Osteoblast (primary cell): ENCODE data around the gene SLC16A5. TPM values are rescaled to one million over a fixed set of nuclear protein-coding genes. Genes with fewer than 3 reads are reported as not detected.

Experiments used
- DNase-seq: peaks from one replicate; pipeline ENCODE4 v3.0.0; 2011; ENCODE audit warnings: low spot score, mixed read lengths; ENCODE audit not compliant: insufficient read length; ENCODE audit errors: missing footprints
- H2AFZ ChIP-seq: 2 replicates; pipeline ENCODE4 v1.6.0; 2011; ENCODE audit warnings: mild to moderate bottlenecking, low read length
- H3K27ac ChIP-seq: 2 replicates; pipeline ENCODE4 v1.5.1; 2011; ENCODE audit warnings: mild to moderate bottlenecking, low read depth, low read length, moderate library complexity
- H3K27me3 ChIP-seq: 2 replicates; pipeline ENCODE4 v1.6.0; 2012; ENCODE audit warnings: mild to moderate bottlenecking, control low read depth, inconsistent platforms, low read length, moderate library complexity; ENCODE audit not compliant: insufficient read depth
- H3K36me3 ChIP-seq: 2 replicates; pipeline ENCODE4 v1.5.1; 2011; ENCODE audit warnings: mild to moderate bottlenecking, low read length, control low read depth, moderate library complexity; ENCODE audit not compliant: insufficient read depth
- H3K4me1 ChIP-seq: 2 replicates; pipeline ENCODE4 v1.5.1; 2011; ENCODE audit warnings: mild to moderate bottlenecking, low read length, control low read depth, moderate library complexity; ENCODE audit not compliant: insufficient read depth
- H3K4me2 ChIP-seq: 2 replicates; pipeline ENCODE4 v1.6.0; 2011; ENCODE audit warnings: mild to moderate bottlenecking, low read length; ENCODE audit not compliant: insufficient read depth
- H3K4me3 ChIP-seq: fragments of 200-600 bp; sonication (generic); 3 replicates; pipeline ENCODE4 v1.5.1; 2012; ENCODE audit warnings: mild to moderate bottlenecking, low read length, inconsistent platforms; ENCODE audit not compliant: insufficient read depth
- H3K79me2 ChIP-seq: 2 replicates; pipeline ENCODE4 v1.6.0; 2012; ENCODE audit warnings: mild to moderate bottlenecking, low read length, control low read depth, inconsistent platforms; ENCODE audit not compliant: insufficient read depth
- H3K9me3 ChIP-seq: 2 replicates; pipeline ENCODE4 v1.5.1; 2011; ENCODE audit warnings: low read depth, low read length, control low read depth
- H4K20me1 ChIP-seq: 2 replicates; pipeline ENCODE4 v1.6.0; 2012; ENCODE audit warnings: mild to moderate bottlenecking, low read length, control low read depth; ENCODE audit not compliant: insufficient read depth
- CTCF ChIP-seq: IDR thresholded peaks from 2 replicates; pipeline ENCODE4 v1.5.1; 2011; ENCODE audit warnings: mild to moderate bottlenecking, low read depth, low read length, moderate library complexity; ENCODE audit errors: extremely low read depth
- total RNA-seq: library from RNA; depleted of rRNA; stranded (reverse); fragments of >200 nt; gene quantifications from 2 replicates; pipeline ENCODE4 v1.2.3, GENCODE V29; 2012

SLC16A5 gene
- total RNA-seq, 1 donor = 16.3 TPM

- H4K20me1 ChIP-seq = peaks cover 5% of the 10 kb centered on the region
- H3K4me3 ChIP-seq = no peak overlapping the region
- DNase-seq = peak; percentile 76
- no peak overlapping the region for H3K4me2 ChIP-seq
- H3K4me1 ChIP-seq = peaks cover 7% of the 10 kb centered on the region
- no peaks in the 10 kb centered on the region for H3K27me3 ChIP-seq
- H3K36me3 ChIP-seq = peaks cover 46% of the 10 kb centered on the region
- H3K9me3 ChIP-seq = no peaks in the 10 kb centered on the region
- H3K27ac ChIP-seq = no peak overlapping the region
- H2AFZ ChIP-seq = no peak overlapping the region
- no peaks in the 10 kb centered on the region for H3K79me2 ChIP-seq
- TF ChIP-seq CTCF = no peak
Measured at GRCh38 chr17:75064867-75065561, 22.7 kb upstream of the SLC16A5 start.

DNA sequence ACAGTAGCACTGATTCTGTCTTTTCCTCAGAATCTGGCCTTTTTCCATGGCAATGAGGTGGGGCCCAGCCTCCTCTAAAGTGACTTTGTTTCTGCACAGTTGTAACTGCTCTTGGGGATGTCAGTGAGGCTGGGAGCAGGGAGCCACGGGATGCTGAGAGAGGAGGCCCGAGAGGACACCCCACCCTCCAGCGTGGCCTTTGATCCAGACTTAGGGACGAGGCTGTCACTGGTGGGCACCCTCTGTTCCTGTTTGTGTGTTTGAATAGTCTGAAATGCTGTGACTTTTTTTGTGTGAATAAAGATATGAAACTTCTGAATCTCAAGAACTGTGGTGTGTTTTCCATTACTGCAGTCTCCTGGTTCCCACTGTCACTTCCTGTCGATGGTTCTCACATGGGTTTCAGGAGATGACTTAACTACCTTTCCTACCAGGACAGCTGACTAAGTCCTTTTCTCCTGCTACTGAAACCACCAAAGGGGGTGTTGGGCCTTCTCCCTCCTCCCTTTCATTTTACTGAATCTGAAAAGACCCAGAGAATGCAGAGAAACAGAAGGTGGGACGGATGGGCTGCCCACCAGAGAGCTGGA is 22.1 kb upstream of the SLC16A5 start:
- peak; percentile 59 for DNase-seq
- Histone ChIP-seq H3K36me3 (peaks cover 44% of the 10 kb centered on the region), H3K9me3 (no peaks in the 10 kb centered on the region), H4K20me1 (peaks cover 5% of the 10 kb centered on the region), H3K79me2 (no peaks in the 10 kb centered on the region), H2AFZ (no peak overlapping the region), H3K4me3 (no peak overlapping the region), H3K27me3 (no peaks in the 10 kb centered on the region), H3K4me1 (peaks cover 5% of the 10 kb centered on the region), H3K27ac (no peak overlapping the region), H3K4me2 (no peak overlapping the region)
- no peak for TF ChIP-seq CTCF

DNA sequence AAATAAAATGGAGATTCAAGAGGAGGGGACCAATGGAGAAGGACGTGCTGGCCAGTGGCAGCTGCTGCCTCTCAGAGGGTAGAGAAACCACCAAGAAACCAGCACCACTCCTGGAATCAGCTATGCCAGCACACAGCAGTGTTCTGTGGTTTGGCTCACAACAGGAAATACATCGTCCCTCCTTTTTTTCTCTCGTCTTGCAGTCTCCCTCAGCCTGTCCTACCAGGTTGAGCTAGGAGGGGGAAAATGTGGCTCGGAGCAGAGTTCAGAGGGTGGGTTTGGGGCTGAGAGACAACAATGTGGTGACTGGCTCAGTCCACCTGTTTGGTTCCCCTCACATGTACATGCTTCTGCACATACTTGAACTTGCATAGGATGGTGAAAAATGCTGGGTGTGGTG is 19.9 kb upstream of the SLC16A5 start:
- Histone ChIP-seq H3K27me3 (no peaks in the 10 kb centered on the region), H3K79me2 (no peaks in the 10 kb centered on the region), H3K4me2 (no peak overlapping the region), H3K4me1 (peaks cover 3% of the 10 kb centered on the region), H3K27ac (no peak overlapping the region), H3K36me3 (peaks cover 22% of the 10 kb centered on the region), H3K9me3 (no peaks in the 10 kb centered on the region), H4K20me1 (peaks cover 5% of the 10 kb centered on the region), H2AFZ (no peak overlapping the region), H3K4me3 (no peak overlapping the region)
- peak; percentile 75 for DNase-seq
- TF ChIP-seq CTCF = no peak

- peak; percentile 9 for DNase-seq
- Histone ChIP-seq H3K27me3 (no peaks in the 10 kb centered on the region), H3K27ac (no peak overlapping the region), H3K4me1 (peaks cover 3% of the 10 kb centered on the region), H2AFZ (no peak overlapping the region), H3K4me2 (no peak overlapping the region), H3K36me3 (peaks cover 13% of the 10 kb centered on the region), H3K4me3 (no peak overlapping the region), H3K79me2 (no peaks in the 10 kb centered on the region), H4K20me1 (peaks cover 3% of the 10 kb centered on the region), H3K9me3 (no peaks in the 10 kb centered on the region)
- no peak for TF ChIP-seq CTCF
Measured at GRCh38 chr17:75068750-75069149, 19.0 kb upstream of the SLC16A5 start.
